ENCODE results near the gene TXNRD1.
A peak's percentile ranks its signal among the peaks of the same experiment; 100 is the strongest.
"Not testable (repeated sequence)": the region's sequence is repeated elsewhere in the genome, so short reads cannot be mapped to it uniquely, and the experiment has no call there.

The TXNRD1 gene

GRCh38 chr12:104242546-104243206, 27.1 kb downstream of the TXNRD1 start:
- ATAC-seq: no peak
- no peak for DNase-seq

GRCh38 chr12:104243551-104243950, 28.0 kb downstream of the TXNRD1 start:
- DNase-seq: no peak
- ATAC-seq: no peak

- no peak for DNase-seq
- no peak for ATAC-seq
Measured at GRCh38 chr12:104243971-104244370, 28.4 kb downstream of the TXNRD1 start.

GRCh38 chr12:104247698-104248097, 32.1 kb downstream of the TXNRD1 start:
- ATAC-seq (no peak), DNase-seq (no peak)

- ATAC-seq (no peak), DNase-seq (no peak)
Measured at GRCh38 chr12:104248444-104248843, 32.9 kb downstream of the TXNRD1 start.

GRCh38 chr12:104249017-104249416, 33.4 kb downstream of the TXNRD1 start:
- no peak for ATAC-seq
- DNase-seq: no peak

GRCh38 chr12:104249898-104250297, 34.3 kb downstream of the TXNRD1 start:
- no peak for DNase-seq
- ATAC-seq: no peak

GRCh38 chr12:104250366-104251125, 35.0 kb downstream of the TXNRD1 start:
- ATAC-seq (no peak), DNase-seq (no peak)

GRCh38 chr12:104257913-104258472, 42.4 kb downstream of the TXNRD1 start:
- ATAC-seq: no peak
- no peak for DNase-seq

GRCh38 chr12:104258476-104259067, 43.0 kb downstream of the TXNRD1 start:
- no peak for DNase-seq
- no peak for ATAC-seq

- DNase-seq (no peak), ATAC-seq (no peak)
Measured at GRCh38 chr12:104263026-104263425, 47.4 kb downstream of the TXNRD1 start.

GRCh38 chr12:104263580-104264358, 48.2 kb downstream of the TXNRD1 start:
- no peak for DNase-seq
- ATAC-seq: no peak

GRCh38 chr12:104265436-104265835, 49.9 kb downstream of the TXNRD1 start:
- not testable (repeated sequence) for ATAC-seq, DNase-seq

- ATAC-seq (no peak), DNase-seq (no peak)
Measured at GRCh38 chr12:104272938-104273337, 57.4 kb downstream of the TXNRD1 start.

GRCh38 chr12:104273503-104273902, 57.9 kb downstream of the TXNRD1 start:
- DNase-seq (no peak), ATAC-seq (no peak)

- ATAC-seq: no peak
- DNase-seq: no peak
Measured at GRCh38 chr12:104274811-104275210, 59.2 kb downstream of the TXNRD1 start.

- ATAC-seq (no peak), DNase-seq (no peak)
Measured at GRCh38 chr12:104275689-104276088, 60.1 kb downstream of the TXNRD1 start.

- ATAC-seq (no peak), DNase-seq (no peak)
Measured at GRCh38 chr12:104276273-104277131, 60.9 kb downstream of the TXNRD1 start.

GRCh38 chr12:104279164-104279563, 63.6 kb downstream of the TXNRD1 start:
- DNase-seq (no peak), ATAC-seq (no peak)

- DNase-seq (no peak), ATAC-seq (no peak)
Measured at GRCh38 chr12:104280111-104280510, 64.5 kb downstream of the TXNRD1 start.

GRCh38 chr12:104280717-104281458, 65.3 kb downstream of the TXNRD1 start:
- DNase-seq: no peak
- peak; percentile 40 for ATAC-seq

Data from stimulated activated naive CD8-positive, alpha-beta T cell treated with anti-CD3 and anti-CD28 coated beads, Interleukin-15, Interleukin-2, amounts not matched to agents 100 U/mL and 50 U/mL, for 24 hours (primary cell).